Esophagus (tissue), 2 donors: ENCODE results near the gene CCDC90B. TPM values are rescaled to one million over a fixed set of nuclear protein-coding genes. Genes with fewer than 3 reads are reported as not detected.
A peak's percentile ranks its signal among the peaks of the same experiment; 100 is the strongest.

Experiments
- H3K27ac ChIP-seq, 2 donors: one replicate each; pipeline ENCODE4 v1.5.1; 2013; ENCODE audit warnings: low read depth in 2 of 2, mild to moderate bottlenecking in 2 of 2, inconsistent platforms in 1 of 2, low read length in 1 of 2, moderate library complexity in 1 of 2
- H3K27me3 ChIP-seq, 2 donors: one replicate each; pipeline ENCODE4 v1.6.1; 2013; ENCODE audit warnings: low read length in 2 of 2, control low read depth in 1 of 2, mild to moderate bottlenecking in 1 of 2; ENCODE audit not compliant: insufficient read depth in 2 of 2, control insufficient read depth in 1 of 2
- H3K36me3 ChIP-seq, 2 donors: one replicate each; pipeline ENCODE4 v1.6.1; 2013; ENCODE audit warnings: low read length in 1 of 2; ENCODE audit not compliant: control insufficient read depth in 2 of 2, insufficient read depth in 2 of 2
- H3K4me1 ChIP-seq, 2 donors: one replicate each; pipeline ENCODE4 v1.6.1; 2013; ENCODE audit warnings: low read length in 1 of 2; ENCODE audit not compliant: control insufficient read depth in 2 of 2, insufficient read depth in 2 of 2
- H3K4me3 ChIP-seq, 2 donors: one replicate each; pipeline ENCODE4 v1.5.1; 2013; ENCODE audit warnings: low read length in 2 of 2, mild to moderate bottlenecking in 2 of 2, low read depth in 1 of 2, moderate library complexity in 1 of 2
- H3K9me3 ChIP-seq, 2 donors: one replicate each; pipeline ENCODE4 v1.6.1; 2013; ENCODE audit warnings: mild to moderate bottlenecking in 2 of 2, low read depth in 1 of 2, low read length in 1 of 2, moderate library complexity in 1 of 2; ENCODE audit not compliant: control insufficient read depth in 2 of 2, insufficient read depth in 1 of 2
- WGBS, 2 donors: extraction: QIAGEN DNeasy Blood & Tissue Kit; methylation state at CpG; one replicate each; pipeline ENCODE4 v1.1.7; 2013; 5-methylcytosine and 5-hydroxymethylcytosine counted together
- polyA plus RNA-seq, 2 donors: library from polyadenylated mRNA; stranded (reverse); fragments of 200-250 nt; gene quantifications; one replicate each; pipeline ENCODE4 v1.2.3, GENCODE V29; 2013
- donor health status: healthy with polysubstance abuse.
- donor health status: Bipolar disorder and iron deficiency.

Gene CCDC90B
- polyA plus RNA-seq, 2 donors, result 27.3 to 38.4 TPM

- 42 to 50% methylated on average over 7 of the region's 7 CpGs for WGBS, 2 donors
- H3K27me3 ChIP-seq, result no peaks in the 10 kb centered on the region
- H3K27ac ChIP-seq, result no peak overlapping the region
- no peaks in the 10 kb centered on the region for H3K9me3 ChIP-seq
- H3K36me3 ChIP-seq, result no peaks in the 10 kb centered on the region
- H3K4me3 ChIP-seq, result no peak overlapping the region
- no peaks in the 10 kb centered on the region for H3K4me1 ChIP-seq
Measured at GRCh38 chr11:83292709-83293456, 6.7 kb upstream of the CCDC90B start.

- Histone ChIP-seq H3K27ac (no peak overlapping the region), H3K4me1 (peaks cover 0 to 5% of the 10 kb centered on the region in 2 donors), H3K36me3 (no peaks in the 10 kb centered on the region), H3K9me3 (no peaks in the 10 kb centered on the region), H3K4me3 (no peak overlapping the region), H3K27me3 (no peaks in the 10 kb centered on the region)
- 85 to 90% methylated on average over 6 of the region's 6 CpGs for WGBS, 2 donors
Measured at GRCh38 chr11:83287631-83288030, 1.5 kb upstream of the CCDC90B start.

- 1% methylated on average over 22 of the region's 22 CpGs for WGBS, 2 donors
- Histone ChIP-seq H3K27me3 (no peaks in the 10 kb centered on the region), H3K9me3 (no peaks in the 10 kb centered on the region), H3K4me3 (peak overlapping the region; percentile 83), H3K36me3 (peaks cover 0 to 2% of the 10 kb centered on the region in 2 donors), H3K4me1 (peaks cover 0 to 5% of the 10 kb centered on the region in 2 donors), H3K27ac (peak overlapping the region; percentile 98 to 99)
Measured at GRCh38 chr11:83285151-83285770, 906 bp downstream of the CCDC90B start.

- Histone ChIP-seq H3K36me3 (peaks cover 0 to 2% of the 10 kb centered on the region in 2 donors), H3K4me3 (peak overlapping the region; percentile 83), H3K4me1 (peaks cover 0 to 5% of the 10 kb centered on the region in 2 donors), H3K27ac (peak overlapping the region; percentile 98 to 99), H3K9me3 (no peaks in the 10 kb centered on the region), H3K27me3 (no peaks in the 10 kb centered on the region)
- 8 to 10% methylated on average over 3 of the region's 3 CpGs for WGBS, 2 donors
Measured at GRCh38 chr11:83284501-83285150, 1.5 kb downstream of the CCDC90B start.

- Histone ChIP-seq H3K27ac (peak overlapping the region; percentile 30 to 52), H3K9me3 (no peaks in the 10 kb centered on the region), H3K4me3 (no peak overlapping the region), H3K4me1 (peaks cover 0 to 2% of the 10 kb centered on the region in 2 donors), H3K36me3 (peaks cover 0 to 2% of the 10 kb centered on the region in 2 donors), H3K27me3 (no peaks in the 10 kb centered on the region)
- 64% methylated on average over 4 of the region's 4 CpGs for WGBS, 2 donors
Measured at GRCh38 chr11:83282084-83282716, 4.0 kb downstream of the CCDC90B start.

- Histone ChIP-seq H3K4me3 (no peak overlapping the region), H3K9me3 (no peaks in the 10 kb centered on the region), H3K27me3 (no peaks in the 10 kb centered on the region), H3K27ac (no peak overlapping the region), H3K36me3 (peaks cover 2 to 4% of the 10 kb centered on the region in 2 donors), H3K4me1 (peaks cover 0 to 2% of the 10 kb centered on the region in 2 donors)
- WGBS, 2 donors, result 76 to 79% methylated on average over 1 of the region's 1 CpG
Measured at GRCh38 chr11:83280256-83280655, 5.9 kb downstream of the CCDC90B start.

GRCh38 chr11:83278351-83278750 is 7.8 kb downstream of the CCDC90B start:
- no peak overlapping the region for H3K27ac ChIP-seq
- H3K4me3 ChIP-seq, result no peak overlapping the region
- H3K36me3 ChIP-seq, result peaks cover 2 to 4% of the 10 kb centered on the region in 2 donors
- H3K9me3 ChIP-seq, result no peaks in the 10 kb centered on the region
- H3K27me3 ChIP-seq, result no peaks in the 10 kb centered on the region
- H3K4me1 ChIP-seq, result no peaks in the 10 kb centered on the region

- no peaks in the 10 kb centered on the region for H3K9me3 ChIP-seq
- H3K27me3 ChIP-seq, result no peaks in the 10 kb centered on the region
- no peaks in the 10 kb centered on the region for H3K4me1 ChIP-seq
- no peak overlapping the region for H3K27ac ChIP-seq
- peaks cover 1 to 4% of the 10 kb centered on the region in 2 donors for H3K36me3 ChIP-seq
- no peak overlapping the region for H3K4me3 ChIP-seq
- WGBS, 2 donors, result 88 to 90% methylated on average over 8 of the region's 8 CpGs
Measured at GRCh38 chr11:83275888-83276641, 10.1 kb downstream of the CCDC90B start.

GRCh38 chr11:83272627-83273026 is 13.5 kb downstream of the CCDC90B start:
- no peak overlapping the region for H3K4me3 ChIP-seq
- no peaks in the 10 kb centered on the region for H3K4me1 ChIP-seq
- no peak overlapping the region for H3K27ac ChIP-seq
- no peaks in the 10 kb centered on the region for H3K27me3 ChIP-seq
- H3K36me3 ChIP-seq, result peaks cover 0 to 4% of the 10 kb centered on the region in 2 donors
- no peaks in the 10 kb centered on the region for H3K9me3 ChIP-seq
